GM10847 (cell line): ENCODE results near the gene ACVR1.

Experiments
- POLR2A ChIP-seq: IDR thresholded peaks from 2 replicates; pipeline ENCODE4 v1.6.1; 2011; ENCODE audit not compliant: insufficient read length; ENCODE audit errors: extremely low read depth

ACVR1 gene

GRCh38 chr2:157782057-157782845, 93.9 kb downstream of the ACVR1 start:
- TF ChIP-seq POLR2A: no peak

GRCh38 chr2:157780211-157780610, 95.9 kb downstream of the ACVR1 start:
- no peak for TF ChIP-seq POLR2A

GRCh38 chr2:157779794-157780193, 96.3 kb downstream of the ACVR1 start:
- TF ChIP-seq POLR2A: no peak

- TF ChIP-seq POLR2A: no peak
These were observed 98.7 kb downstream of the ACVR1 start for GRCh38 chr2:157777427-157777826.

- TF ChIP-seq POLR2A: no peak
These were observed 104.9 kb downstream of the ACVR1 start for GRCh38 chr2:157771234-157771633.

GRCh38 chr2:157769856-157770255, 106.3 kb downstream of the ACVR1 start:
- TF ChIP-seq POLR2A: no peak

GRCh38 chr2:157764386-157764785, 111.7 kb downstream of the ACVR1 start:
- TF ChIP-seq POLR2A: no peak

GRCh38 chr2:157761520-157761919, 114.6 kb downstream of the ACVR1 start:
- TF ChIP-seq POLR2A: no peak

- TF ChIP-seq POLR2A: no peak
These were observed 115.2 kb downstream of the ACVR1 start for GRCh38 chr2:157760949-157761348.

- TF ChIP-seq POLR2A: no peak
These were observed 116.3 kb downstream of the ACVR1 start for GRCh38 chr2:157759855-157760254.

GRCh38 chr2:157758586-157758985, 117.5 kb downstream of the ACVR1 start:
- TF ChIP-seq POLR2A: no peak

- TF ChIP-seq POLR2A: no peak
These were observed 118.6 kb downstream of the ACVR1 start for GRCh38 chr2:157757500-157757899.

GRCh38 chr2:157751462-157752058, 124.6 kb downstream of the ACVR1 start:
- TF ChIP-seq POLR2A: no peak

GRCh38 chr2:157749684-157750083, 126.4 kb downstream of the ACVR1 start:
- TF ChIP-seq POLR2A: no peak

GRCh38 chr2:157748371-157749142, 127.6 kb downstream of the ACVR1 start:
- no peak for TF ChIP-seq POLR2A
